Testis (tissue), 3 donors: ENCODE data around the gene POLR1A. TPM values are rescaled to one million over a fixed set of nuclear protein-coding genes. Genes with fewer than 3 reads are reported as not detected.

ENCODE experiments used
- DNase-seq: peaks from one replicate; pipeline ENCODE4 v3.0.0-alpha.2; 2019
- H3K27ac ChIP-seq, 2 donors: fragments of 200-600 bp; sonication (generic); one replicate each; pipeline ENCODE4 v1.5.1; 2019
- H3K27me3 ChIP-seq: fragments of 200-600 bp; sonication (generic); one replicate; pipeline ENCODE4 v1.5.1; 2019
- H3K36me3 ChIP-seq: fragments of 200-600 bp; sonication (generic); one replicate; pipeline ENCODE4 v1.5.1; 2017; ENCODE audit warnings: low read depth; ENCODE audit errors: missing control alignments
- H3K4me1 ChIP-seq: fragments of 200-600 bp; sonication (generic); one replicate; pipeline ENCODE4 v1.5.1; 2019
- H3K4me3 ChIP-seq, 2 donors: fragments of 200-600 bp; sonication (generic); one replicate each; pipeline ENCODE4 v1.5.1; 2017 to 2019
- H3K9me3 ChIP-seq: fragments of 200-600 bp; sonication (generic); one replicate; pipeline ENCODE4 v1.5.1; 2017
- POLR2A ChIP-seq: fragments of 450-650 bp; IDR thresholded peaks from one replicate; pipeline ENCODE4 v1.6.1; 2017; ENCODE audit warnings: antibody characterized with exemption, mild to moderate bottlenecking, moderate library complexity
- WGBS, 2 donors: methylation state at CpG; one replicate each; pipeline ENCODE4 v1.1.5; 2018; 5-methylcytosine and 5-hydroxymethylcytosine counted together
- intact Hi-C: fragments of 100-400 bp; cut with DNase I; formaldehyde crosslinking; loops from one replicate; pipeline ENCODE4 v1.15.1; 2023; ENCODE audit warnings: low total_unique reads
- polyA plus RNA-seq: library from polyadenylated mRNA; stranded (reverse); fragments of 350-450 nt; fragmentation: Illumina TruSeq; extraction: RNeasy Lipid Tissue Mini Kit (QIAGEN cat#74804); gene quantifications from one replicate; pipeline ENCODE4 v1.2.3, GENCODE V29; 2014; ENCODE audit warnings: low read depth, low replicate concordance; ENCODE audit not compliant: insufficient read depth
- small RNA-seq, 2 donors: library from RNA; depleted of rRNA; stranded (forward); fragments of <200 nt; gene quantifications; one replicate each; pipeline ENCODE3, GENCODE V24; 2016
- total RNA-seq, 2 donors: library from RNA; depleted of rRNA; stranded (reverse); fragments of >200 nt; gene quantifications; one replicate each; pipeline ENCODE4 v1.2.3, GENCODE V29; 2016
- TF ChIP-seq, protein P1 (sequence below), 3 experiments: fragments of 450-650 bp in 2 of 3; fragments of 200-600 bp in 1 of 3; sonication (generic) in 1 of 3; IDR thresholded peaks; one replicate each; pipeline ENCODE4 v1.5.1; 2016 to 2019; ENCODE audit warnings: antibody characterized with exemption in 3 of 3, mild to moderate bottlenecking in 2 of 3, moderate library complexity in 1 of 3

POLR1A gene
- total and polyA plus RNA-seq, 3 donors from 2014 or later, result 20.0 to 28.7 (median 28.1) TPM

DNA sequence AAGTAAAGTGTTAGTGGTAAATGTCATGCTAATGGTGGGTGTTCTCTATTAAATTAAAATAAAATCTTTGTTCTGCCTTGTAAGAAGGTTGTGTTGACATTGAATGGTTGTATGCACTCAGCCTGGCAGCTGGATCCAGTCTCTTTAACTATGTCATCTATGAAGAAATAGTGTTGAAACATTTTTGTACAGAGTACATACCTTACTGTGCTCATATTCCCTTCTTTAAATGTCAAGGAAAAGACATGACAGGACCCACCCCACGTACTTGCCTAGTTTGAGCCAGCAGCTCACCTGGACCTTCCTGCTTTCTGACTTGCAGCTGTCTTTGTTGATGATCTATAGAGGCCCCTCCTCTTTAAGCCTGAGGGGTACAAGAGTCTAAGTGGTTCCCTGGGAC lies 131.3 kb downstream of the POLR1A start:
- no peaks in the 10 kb centered on the region for H3K36me3 ChIP-seq
- no peaks in the 10 kb centered on the region for H3K4me1 ChIP-seq
- no peak overlapping the region for H3K27ac ChIP-seq
- H3K4me3 ChIP-seq, result no peak overlapping the region
- no peaks in the 10 kb centered on the region for H3K27me3 ChIP-seq
- TF ChIP-seq, protein P1, sequence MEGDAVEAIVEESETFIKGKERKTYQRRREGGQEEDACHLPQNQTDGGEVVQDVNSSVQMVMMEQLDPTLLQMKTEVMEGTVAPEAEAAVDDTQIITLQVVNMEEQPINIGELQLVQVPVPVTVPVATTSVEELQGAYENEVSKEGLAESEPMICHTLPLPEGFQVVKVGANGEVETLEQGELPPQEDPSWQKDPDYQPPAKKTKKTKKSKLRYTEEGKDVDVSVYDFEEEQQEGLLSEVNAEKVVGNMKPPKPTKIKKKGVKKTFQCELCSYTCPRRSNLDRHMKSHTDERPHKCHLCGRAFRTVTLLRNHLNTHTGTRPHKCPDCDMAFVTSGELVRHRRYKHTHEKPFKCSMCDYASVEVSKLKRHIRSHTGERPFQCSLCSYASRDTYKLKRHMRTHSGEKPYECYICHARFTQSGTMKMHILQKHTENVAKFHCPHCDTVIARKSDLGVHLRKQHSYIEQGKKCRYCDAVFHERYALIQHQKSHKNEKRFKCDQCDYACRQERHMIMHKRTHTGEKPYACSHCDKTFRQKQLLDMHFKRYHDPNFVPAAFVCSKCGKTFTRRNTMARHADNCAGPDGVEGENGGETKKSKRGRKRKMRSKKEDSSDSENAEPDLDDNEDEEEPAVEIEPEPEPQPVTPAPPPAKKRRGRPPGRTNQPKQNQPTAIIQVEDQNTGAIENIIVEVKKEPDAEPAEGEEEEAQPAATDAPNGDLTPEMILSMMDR (IDR thresholded peaks at IDR 0.05), result no peak
- no peak for TF ChIP-seq POLR2A
- DNase-seq, result no peak
- intact Hi-C loops, result no loop called here
- 80 to 94% methylated on average over 1 of the region's 1 CpG for WGBS, 2 donors
- no peaks in the 10 kb centered on the region for H3K9me3 ChIP-seq

DNA sequence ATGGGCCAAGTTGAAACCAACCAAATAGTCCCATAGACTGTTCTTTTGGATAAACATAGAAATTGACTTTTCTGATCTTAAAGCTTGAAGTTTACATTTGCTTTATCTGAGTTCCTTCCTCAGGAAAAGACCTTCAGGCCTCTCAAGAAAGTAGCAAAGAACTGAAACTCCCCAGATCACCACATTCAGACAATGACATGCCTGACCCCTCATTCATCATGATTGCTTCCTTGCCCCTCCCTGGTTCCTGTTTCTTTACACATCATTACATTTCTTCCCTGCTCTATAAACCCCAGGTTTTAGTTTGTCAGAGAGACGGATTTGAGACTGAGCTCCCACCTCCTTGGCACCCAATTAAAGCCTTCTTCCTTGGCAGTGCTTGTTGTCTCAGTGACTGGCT lies 133.3 kb downstream of the POLR1A start:
- Histone ChIP-seq H3K9me3 (no peaks in the 10 kb centered on the region), H3K4me3 (no peak overlapping the region), H3K27ac (no peak overlapping the region), H3K36me3 (no peaks in the 10 kb centered on the region), H3K4me1 (no peaks in the 10 kb centered on the region), H3K27me3 (no peaks in the 10 kb centered on the region)
- intact Hi-C loops, result no loop called here
- 68 to 83% methylated on average over 1 of the region's 1 CpG for WGBS, 2 donors
- no peak for DNase-seq
- TF ChIP-seq, protein P1 (IDR thresholded peaks at IDR 0.05), result no peak
- no peak for TF ChIP-seq POLR2A

DNA sequence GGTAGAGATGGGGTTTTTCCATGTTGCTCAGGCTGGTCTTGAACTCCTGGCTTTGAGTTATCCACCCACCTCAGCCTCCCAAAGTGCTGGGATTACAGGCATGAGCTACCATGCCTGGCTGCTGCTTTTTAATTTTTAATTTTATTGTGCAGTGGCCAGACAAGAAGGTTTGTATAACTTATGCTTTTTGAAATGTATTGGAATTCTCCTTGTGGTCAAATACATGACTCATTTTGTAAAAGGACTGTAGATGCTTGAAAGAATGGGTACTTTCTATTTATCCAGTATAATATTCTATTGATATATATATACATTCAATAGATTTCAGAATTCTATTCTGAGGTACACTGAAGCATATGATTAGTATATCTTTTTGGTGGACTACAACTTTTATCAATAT lies 134.3 kb downstream of the POLR1A start:
- Histone ChIP-seq H3K27me3 (no peaks in the 10 kb centered on the region), H3K27ac (no peak overlapping the region), H3K36me3 (no peaks in the 10 kb centered on the region), H3K4me3 (no peak overlapping the region), H3K9me3 (no peaks in the 10 kb centered on the region), H3K4me1 (no peaks in the 10 kb centered on the region)
- intact Hi-C loops, result no loop called here
- TF ChIP-seq POLR2A, result no peak
- no peak for DNase-seq

Small RNA genes within 50 kb of the gene (small RNA-seq; reads per million reads assigned to genes)
- gene SNORD94, result 12,623 to 28,594 reads per million in 2 donors

Other genes starting within 250 kb of the POLR1A start
- 10 to 100 TPM; 38.3 to 60.0 TPM for gene ST3GAL5, start 216.9 kb downstream of the POLR1A start, total RNA-seq
- 48.2 TPM for gene ST3GAL5, start 216.9 kb downstream of the POLR1A start, polyA plus RNA-seq
- 100 to 1,000 TPM; 167 to 213 TPM for gene PTCD3, start 349 bp upstream of the POLR1A start, total RNA-seq
- gene PTCD3, start 349 bp upstream of the POLR1A start, polyA plus RNA-seq, result 120 TPM
- 10 to 100 TPM; 80.6 to 87.6 TPM for gene IMMT, start 89.6 kb upstream of the POLR1A start, total RNA-seq
- gene IMMT, start 89.6 kb upstream of the POLR1A start, polyA plus RNA-seq, result 99.8 TPM
- gene MRPL35, start 93.6 kb upstream of the POLR1A start, total RNA-seq, result 10 to 100 TPM; 25.6 to 28.9 TPM
- 38.3 TPM for gene MRPL35, start 93.6 kb upstream of the POLR1A start, polyA plus RNA-seq
- 100 to 1,000 TPM; 241 to 342 TPM for gene REEP1, start 231.7 kb upstream of the POLR1A start, total RNA-seq
- gene REEP1, start 231.7 kb upstream of the POLR1A start, polyA plus RNA-seq, result 112 TPM